GM21717 (cell line): Measurements from ENCODE around the gene LRRC34.

Source experiments
- ATAC-seq: cut with Tn5 transposase; IDR thresholded peaks from one replicate; pipeline ENCODE4 v1.9.1; 2021; ENCODE audit warnings: mild to moderate bottlenecking, moderate library complexity; ENCODE audit not compliant: unreplicated experiment

The LRRC34 gene

DNA sequence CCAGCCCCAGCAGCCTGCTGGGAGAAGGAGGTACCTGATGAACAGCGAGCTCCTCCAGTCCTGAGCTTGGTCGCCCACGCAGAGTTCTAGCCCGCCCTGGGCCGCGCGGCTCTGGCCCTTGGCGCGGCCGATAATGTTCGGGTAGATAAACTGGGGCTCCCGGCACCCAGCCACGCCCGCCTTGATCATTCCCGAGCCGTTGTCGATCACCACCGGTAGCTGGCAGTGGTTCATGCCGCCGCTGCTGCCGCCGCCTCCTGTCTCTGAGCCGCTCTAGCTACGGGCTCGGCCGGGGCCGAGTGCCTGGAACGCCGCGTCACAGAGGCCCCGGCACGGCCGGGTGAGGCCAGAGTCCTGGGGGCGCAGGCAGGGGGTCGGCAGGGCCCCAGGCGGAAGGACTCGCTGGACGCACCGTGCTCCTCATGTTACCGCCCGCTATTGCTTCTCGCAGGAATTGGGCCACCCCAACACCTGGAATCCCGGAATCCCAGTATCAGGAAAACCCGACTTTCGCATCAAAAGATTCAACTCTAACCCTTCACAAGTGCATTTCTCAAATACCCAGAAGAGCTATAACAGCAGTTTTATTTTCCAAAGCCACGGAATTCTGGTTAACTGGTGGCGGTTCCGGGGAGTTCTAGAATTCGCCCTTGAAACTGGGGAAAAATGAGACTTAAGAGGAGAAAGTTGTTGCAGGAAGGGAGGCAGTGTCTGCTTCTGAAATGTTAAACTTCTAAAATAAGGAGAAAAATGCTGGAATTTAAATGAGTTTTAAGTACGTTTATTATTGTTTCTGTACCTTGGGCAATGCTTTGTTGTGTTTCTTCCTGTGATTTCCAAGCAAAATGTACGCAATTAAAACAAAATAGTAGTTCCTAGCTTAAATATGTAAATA, 43.2 kb downstream of the LRRC34 start, which contains the start of gene ACTRT3:
TSS of gene ACTRT3 (minus strand) at position 275 of the 895 bp plus-strand sequence. CDS start at position 234, 41 bp downstream.
- ATAC-seq: peak; percentile 19

GRCh38 chr3:169764882-169765612, 47.7 kb downstream of the LRRC34 start, which contains the start of gene TERC:
TERC (minus strand) TSS chr3:169765060.
- ATAC-seq: peak; percentile 74

DNA sequence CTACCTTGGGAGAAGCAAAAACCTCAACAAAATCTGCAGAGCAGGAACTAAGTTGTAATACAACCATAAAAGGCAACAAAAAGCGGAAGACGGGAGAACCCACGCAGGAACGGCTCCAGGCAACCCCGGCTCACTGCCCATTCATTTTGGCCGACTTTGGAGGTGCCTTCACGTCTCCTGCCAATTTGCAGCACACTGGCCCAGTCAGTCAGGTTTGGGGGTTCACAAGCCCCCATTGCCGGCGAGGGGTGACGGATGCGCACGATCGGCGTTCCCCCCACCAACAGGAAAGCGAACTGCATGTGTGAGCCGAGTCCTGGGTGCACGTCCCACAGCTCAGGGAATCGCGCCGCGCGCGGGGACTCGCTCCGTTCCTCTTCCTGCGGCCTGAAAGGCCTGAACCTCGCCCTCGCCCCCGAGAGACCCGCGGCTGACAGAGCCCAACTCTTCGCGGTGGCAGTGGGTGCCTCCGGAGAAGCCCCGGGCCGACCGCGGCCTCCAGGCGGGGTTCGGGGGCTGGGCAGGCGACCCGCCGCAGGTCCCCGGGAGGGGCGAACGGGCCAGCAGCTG, 48.3 kb downstream of the LRRC34 start:
- ATAC-seq: peak; percentile 38

DNA sequence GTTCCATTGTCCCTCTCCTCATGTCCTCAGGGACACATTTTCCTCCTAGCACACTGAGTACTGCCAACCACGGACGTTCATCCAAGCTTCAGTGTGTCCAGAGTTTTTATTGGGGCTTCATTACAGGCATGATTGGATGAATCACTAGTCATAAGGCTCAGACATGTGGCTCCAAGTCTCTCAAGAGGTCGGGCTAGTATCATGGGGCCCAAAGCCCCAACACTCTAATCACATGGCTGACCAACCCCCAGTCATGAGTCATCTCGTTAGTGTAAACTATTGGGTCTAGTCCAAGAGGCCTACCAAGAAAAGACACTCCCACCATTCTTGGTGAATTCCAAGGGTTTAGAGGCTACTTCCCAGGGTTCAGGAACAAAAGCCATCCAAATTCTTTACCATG, 52.2 kb downstream of the LRRC34 start:
- no peak for ATAC-seq

- ATAC-seq: peak; percentile 43
Observed at GRCh38 chr3:169759256-169759655, 53.4 kb downstream of the LRRC34 start.

DNA sequence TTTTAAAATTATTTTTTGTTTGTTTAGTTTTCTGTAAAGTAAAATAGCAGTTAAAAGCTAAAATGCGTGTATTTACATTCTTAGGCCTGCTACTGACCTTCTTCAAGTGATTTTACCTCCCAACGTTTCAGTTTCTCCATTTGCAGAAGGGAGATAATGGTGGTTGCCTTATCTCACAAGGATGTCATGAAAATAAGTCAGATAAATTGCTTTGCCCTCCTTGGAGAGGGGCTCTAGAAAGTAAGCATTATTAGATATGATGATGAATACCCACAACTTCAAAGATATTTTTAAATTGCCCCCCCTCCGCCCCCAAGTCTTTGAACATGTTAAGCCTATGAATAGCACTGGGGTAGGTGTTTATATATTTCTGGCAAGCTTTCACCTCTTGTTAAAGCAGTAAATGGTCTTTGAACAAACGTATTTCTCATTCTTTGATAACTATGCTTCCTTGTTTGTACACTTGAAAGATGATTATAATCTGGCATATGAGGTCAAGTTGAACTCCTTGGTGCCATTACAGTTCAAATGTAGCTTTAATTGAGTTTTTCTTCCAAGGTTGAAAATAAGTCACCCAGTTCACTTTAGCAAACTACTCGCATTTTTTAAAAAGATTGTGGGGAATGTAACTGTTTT, 54.2 kb downstream of the LRRC34 start:
- ATAC-seq: no peak

DNA sequence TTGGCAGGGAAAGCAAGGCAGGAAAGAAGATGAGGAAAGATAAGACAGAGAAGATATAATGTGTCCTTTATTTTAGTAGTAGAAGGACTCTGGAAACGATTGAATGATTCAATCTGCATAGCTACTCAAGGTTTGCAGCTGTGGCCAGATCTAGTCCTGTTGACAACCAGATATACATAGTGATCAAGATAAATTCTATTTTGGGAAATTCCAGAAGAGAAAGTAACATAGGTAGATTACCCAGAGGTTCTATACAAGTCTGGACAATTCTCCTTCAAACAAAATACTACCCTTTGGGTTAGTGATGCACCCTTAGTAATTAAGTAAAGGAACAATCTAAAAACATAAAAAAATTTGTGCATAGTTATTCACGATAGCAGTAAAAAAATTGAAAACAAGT, 57.2 kb downstream of the LRRC34 start:
- no peak for ATAC-seq

DNA sequence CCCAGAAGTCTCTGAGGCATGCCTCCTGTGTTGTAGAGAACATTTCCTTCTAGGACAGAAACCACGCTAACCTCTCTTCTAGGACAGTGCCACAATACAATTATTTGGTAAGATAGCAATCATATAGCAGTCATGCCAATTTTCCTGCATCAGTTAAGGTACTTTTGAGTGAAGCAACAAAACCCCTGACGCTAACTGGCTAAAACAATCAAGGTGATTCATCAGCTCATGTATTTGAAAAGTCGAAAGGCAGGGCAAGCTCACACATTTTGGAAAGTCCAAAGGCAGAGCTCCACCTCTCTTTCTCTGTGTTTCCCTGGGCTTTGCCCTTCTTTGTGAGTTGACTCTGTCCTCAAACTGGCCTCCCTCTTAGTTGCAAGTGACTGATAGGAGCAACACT, 58.0 kb downstream of the LRRC34 start:
- no peak for ATAC-seq

GRCh38 chr3:169751875-169752274, 60.8 kb downstream of the LRRC34 start:
- no peak for ATAC-seq

DNA sequence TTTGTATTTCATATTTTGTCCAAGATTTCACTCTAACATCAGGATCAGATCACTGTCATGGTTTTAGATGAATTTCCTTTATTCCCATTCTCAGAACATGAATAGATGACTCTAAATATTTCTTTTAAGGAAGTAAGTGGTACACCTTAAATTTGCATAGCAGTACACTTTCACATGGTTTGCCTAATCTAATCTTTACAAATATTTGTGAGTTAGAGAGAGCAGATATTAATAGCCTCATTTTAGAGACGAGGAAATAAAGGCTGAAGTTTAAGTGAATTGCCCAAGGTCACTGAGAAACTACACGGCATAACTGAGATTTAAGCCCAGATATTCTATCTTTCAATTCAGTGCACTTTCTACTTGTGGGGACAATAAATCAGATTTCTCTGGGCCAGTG, 62.0 kb downstream of the LRRC34 start:
- ATAC-seq: no peak

- no peak for ATAC-seq
Observed at GRCh38 chr3:169748670-169749069, 64.0 kb downstream of the LRRC34 start.

DNA sequence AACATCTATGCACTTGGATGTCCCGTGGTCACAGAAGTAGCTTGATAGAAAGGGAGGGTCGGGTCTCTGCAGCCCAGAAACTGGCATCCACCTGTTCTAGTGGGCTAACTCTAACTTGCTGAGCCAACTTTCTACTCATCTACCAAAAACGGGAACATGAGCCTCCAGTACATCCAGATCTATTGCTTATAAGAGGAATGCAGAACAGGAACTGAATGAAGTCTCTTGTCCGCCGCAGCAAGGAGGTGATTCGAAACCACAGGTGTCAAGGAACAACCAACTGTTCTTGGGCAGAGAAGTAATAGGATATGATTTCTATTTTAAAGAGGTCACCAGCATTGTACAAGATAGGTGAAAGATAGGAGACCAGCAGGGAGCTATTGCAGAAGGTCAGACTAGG, 65.8 kb downstream of the LRRC34 start:
- no peak for ATAC-seq

DNA sequence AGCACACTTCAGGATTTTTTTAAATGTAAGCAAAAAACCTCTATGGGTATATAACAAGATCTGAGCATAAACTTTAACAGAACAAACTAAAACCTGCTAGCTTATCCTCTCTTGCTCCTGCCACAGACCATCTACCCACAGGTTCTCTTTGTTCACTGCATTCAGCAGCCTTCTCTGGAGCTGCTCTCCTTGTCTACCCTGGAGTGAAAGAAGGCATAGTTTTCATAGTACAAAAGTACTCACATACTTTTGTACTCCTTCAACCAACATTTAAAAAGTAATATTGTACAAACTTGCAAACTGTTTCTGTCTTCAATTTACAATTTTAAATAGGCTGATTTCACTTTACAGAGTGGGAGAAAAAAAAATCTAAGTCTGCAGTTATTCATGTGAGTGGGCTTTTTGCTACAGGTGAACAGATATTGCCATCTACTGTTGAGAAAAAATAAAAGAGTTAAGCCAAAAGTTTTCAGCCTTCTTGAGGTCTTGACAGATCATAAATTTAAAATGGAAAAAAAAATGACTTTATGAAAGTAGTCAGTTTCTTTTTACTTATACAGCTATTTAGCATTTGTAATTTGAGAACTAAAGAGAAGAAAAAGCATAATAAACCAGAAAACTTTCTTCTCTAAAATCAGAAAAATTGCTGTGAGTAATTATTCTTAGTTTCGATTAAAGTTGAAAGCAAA, 68.2 kb downstream of the LRRC34 start:
- ATAC-seq: no peak
